SK-N-SH treated with all-trans-retinoic acid at 6 μM for 48 hours (cell line): Measurements from ENCODE around the gene CPSF3.

Source experiments
- ATAC-seq: fragments of 200-7000 bp; cut with Tn5 transposase; 3 replicates; pipeline ENCODE4 v1.9.1; 2020; ENCODE audit warnings: mild to moderate bottlenecking, moderate library complexity
- BACH2 ChIP-seq: fragments of 250-450 bp; sonication (Bioruptor Pico); IDR thresholded peaks from 2 replicates; pipeline ENCODE4 v1.9.0; 2021; ENCODE audit warnings: mild to moderate bottlenecking, borderline replicate concordance
- CREB5 ChIP-seq: fragments of 250-450 bp; sonication (Bioruptor Pico); IDR thresholded peaks from 2 replicates; pipeline ENCODE4 v1.5.1; 2020; ENCODE audit warnings: low read depth, mild to moderate bottlenecking, moderate library complexity
- CSDC2 ChIP-seq: fragments of 250-450 bp; sonication (Bioruptor Pico); IDR thresholded peaks from 2 replicates; pipeline ENCODE4 v1.5.0; 2020; ENCODE audit warnings: mild to moderate bottlenecking, moderate library complexity
- CSRNP3 ChIP-seq: fragments of 250-450 bp; sonication (Bioruptor Pico); IDR thresholded peaks from 2 replicates; pipeline ENCODE4 v1.5.1; 2021; ENCODE audit warnings: mild to moderate bottlenecking, moderate library complexity
- GLIS3 ChIP-seq: fragments of 250-450 bp; sonication (Bioruptor Pico); IDR thresholded peaks from 2 replicates; pipeline ENCODE4 v1.5.0; 2020; ENCODE audit warnings: mild to moderate bottlenecking, moderate library complexity
- ISL1 ChIP-seq: fragments of 250-450 bp; sonication (Bioruptor Pico); IDR thresholded peaks from 2 replicates; pipeline ENCODE4 v2.1.2; 2022; ENCODE audit warnings: mild to moderate bottlenecking, moderate library complexity
- OSR1 ChIP-seq: fragments of 250-450 bp; sonication (Bioruptor Pico); IDR thresholded peaks from 2 replicates; pipeline ENCODE4 v1.8.0; 2022; ENCODE audit warnings: moderate library complexity, mild to moderate bottlenecking, inconsistent platforms
- PATZ1 ChIP-seq: fragments of 250-450 bp; sonication (Bioruptor Pico); IDR thresholded peaks from 2 replicates; pipeline ENCODE4 v1.8.0; 2020; ENCODE audit warnings: mild to moderate bottlenecking, moderate library complexity, borderline replicate concordance
- POU6F1 ChIP-seq: fragments of 250-450 bp; sonication (Bioruptor Pico); IDR thresholded peaks from 2 replicates; pipeline ENCODE4 v1.8.0; 2021; ENCODE audit warnings: low read depth, mild to moderate bottlenecking, moderate library complexity, borderline replicate concordance
- PPARA ChIP-seq: fragments of 250-450 bp; sonication (Bioruptor Pico); IDR thresholded peaks from 2 replicates; pipeline ENCODE4 v1.5.0; 2020; ENCODE audit warnings: mild to moderate bottlenecking, borderline replicate concordance
- SNAI2 ChIP-seq: fragments of 250-450 bp; sonication (Bioruptor Pico); IDR thresholded peaks from 2 replicates; pipeline ENCODE4 v1.5.0; 2020; ENCODE audit warnings: mild to moderate bottlenecking, moderate library complexity
- TCF4 ChIP-seq: fragments of 250-450 bp; sonication (Bioruptor Pico); IDR thresholded peaks from 2 replicates; pipeline ENCODE4 v1.8.0; 2021; ENCODE audit warnings: mild to moderate bottlenecking, moderate library complexity, borderline replicate concordance
- TSHZ2 ChIP-seq: fragments of 250-450 bp; sonication (Bioruptor Pico); IDR thresholded peaks from 2 replicates; pipeline ENCODE4 v1.5.0; 2020; ENCODE audit warnings: mild to moderate bottlenecking, moderate library complexity
- ZC3H10 ChIP-seq: fragments of 250-450 bp; sonication (Bioruptor Pico); IDR thresholded peaks from 2 replicates; pipeline ENCODE4 v1.5.1; 2021; ENCODE audit warnings: mild to moderate bottlenecking, moderate library complexity
- ZFP3 ChIP-seq: fragments of 250-450 bp; sonication (Bioruptor Pico); IDR thresholded peaks from 2 replicates; pipeline ENCODE4 v1.5.0; 2020; ENCODE audit warnings: mild to moderate bottlenecking, moderate library complexity
- ZFP30 ChIP-seq: fragments of 450-650 bp; formaldehyde crosslinking; IDR thresholded peaks from 2 replicates; pipeline ENCODE4 v1.5.0; 2022; ENCODE audit warnings: mild to moderate bottlenecking, moderate library complexity
- ZNF565 ChIP-seq: fragments of 450-650 bp; formaldehyde crosslinking; conservative IDR thresholded peaks from 2 replicates; pipeline ENCODE4 v1.5.0; 2020; ENCODE audit warnings: low read depth, mild to moderate bottlenecking, moderate library complexity
- ZNF70 ChIP-seq: fragments of 450-650 bp; formaldehyde crosslinking; IDR thresholded peaks from 2 replicates; pipeline ENCODE4 v1.5.0; 2020; ENCODE audit warnings: mild to moderate bottlenecking, moderate library complexity
- ZNF8 ChIP-seq: fragments of 450-650 bp; formaldehyde crosslinking; IDR thresholded peaks from 2 replicates; pipeline ENCODE4 v1.5.0; 2020; ENCODE audit warnings: mild to moderate bottlenecking, moderate library complexity

Gene CPSF3

GRCh38 chr2:9379391-9379755 is 44.1 kb upstream of the CPSF3 start:
- TF ChIP-seq BACH2 (CRISPR knock-in tag): no peak
- no peak for TF ChIP-seq TSHZ2
- TF ChIP-seq ZNF70 (CRISPR knock-in tag): no peak
- no peak for TF ChIP-seq ZNF8 (CRISPR knock-in tag)
- no peak for TF ChIP-seq OSR1 (CRISPR knock-in tag)
- TF ChIP-seq ZNF565 (CRISPR knock-in tag): no peak
- no peak for TF ChIP-seq CSRNP3 (CRISPR knock-in tag)
- TF ChIP-seq PATZ1 (CRISPR knock-in tag): no peak
- no peak for TF ChIP-seq TCF4 (CRISPR knock-in tag)
- no peak for TF ChIP-seq CREB5 (CRISPR knock-in tag)
- TF ChIP-seq ZFP3 (CRISPR knock-in tag): no peak
- TF ChIP-seq CSDC2 (CRISPR knock-in tag): no peak
- TF ChIP-seq SNAI2: no peak
- no peak for TF ChIP-seq POU6F1
- ATAC-seq: no peak

GRCh38 chr2:9380702-9381628 is 42.5 kb upstream of the CPSF3 start:
- TF ChIP-seq ZFP30 (CRISPR knock-in tag): no peak
- TF ChIP-seq ZFP3 (CRISPR knock-in tag): peak; percentile 71; the same call in 1 of the 2 replicates
- no peak for TF ChIP-seq OSR1 (CRISPR knock-in tag)
- TF ChIP-seq SNAI2: 0 out of 2 replicates have a peak, but pooled peaks have one; percentile 6
- peak; percentile 66 for TF ChIP-seq ISL1 (CRISPR knock-in tag)
- no peak for TF ChIP-seq GLIS3 (CRISPR knock-in tag)
- peak; percentile 83 for ATAC-seq

- TF ChIP-seq BACH2 (CRISPR knock-in tag): no peak
- TF ChIP-seq ZNF565 (CRISPR knock-in tag): no peak
- TF ChIP-seq ZNF8 (CRISPR knock-in tag): no peak
- no peak for TF ChIP-seq ZC3H10 (CRISPR knock-in tag)
- no peak for TF ChIP-seq PPARA (CRISPR knock-in tag)
- no peak for TF ChIP-seq CSDC2 (CRISPR knock-in tag)
- no peak for TF ChIP-seq SNAI2
- no peak for TF ChIP-seq PATZ1 (CRISPR knock-in tag)
- TF ChIP-seq POU6F1: no peak
- no peak for TF ChIP-seq TSHZ2
Observed at GRCh38 chr2:9382604-9383235, 40.7 kb upstream of the CPSF3 start.

More at GRCh38 chr2:9382604-9383235, 40.7 kb upstream of the CPSF3 start:
- ATAC-seq: no peak
